GM19324 (cell line): ENCODE data around the gene ARMC9.
"Not testable (repeated sequence)": the region's sequence is repeated elsewhere in the genome, so short reads cannot be mapped to it uniquely, and the experiment has no call there.

Experiments used
- ATAC-seq: cut with Tn5 transposase; IDR thresholded peaks from one replicate; pipeline ENCODE4 v1.9.1; 2021; ENCODE audit warnings: mild to moderate bottlenecking, moderate library complexity; ENCODE audit not compliant: unreplicated experiment, low FRiP score

ARMC9 gene

GRCh38 chr2:231278868-231279267 is 80.4 kb downstream of the ARMC9 start:
- ATAC-seq = no peak

DNA sequence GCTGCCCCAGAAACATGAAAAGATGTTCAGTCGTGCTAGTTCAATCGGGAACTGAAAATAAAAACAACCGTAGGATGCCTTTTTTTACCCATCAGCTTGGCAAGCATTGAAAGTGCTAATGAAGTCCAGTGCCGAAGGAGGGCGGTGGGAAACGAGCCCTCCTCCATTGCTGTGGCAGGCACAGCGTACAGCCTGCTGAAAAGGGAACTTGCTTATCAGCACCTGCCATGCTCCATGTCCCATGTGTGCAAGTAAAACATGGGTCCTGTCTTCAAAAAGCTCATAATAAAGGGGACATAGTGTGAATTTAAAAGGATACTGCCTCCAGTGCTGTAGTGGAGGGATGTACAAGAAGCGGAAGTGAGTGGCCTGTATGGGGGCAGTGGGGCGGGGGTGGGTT is 82.4 kb downstream of the ARMC9 start:
- no peak for ATAC-seq

- ATAC-seq = no peak
Measured at GRCh38 chr2:231284296-231284695, 85.9 kb downstream of the ARMC9 start.

DNA sequence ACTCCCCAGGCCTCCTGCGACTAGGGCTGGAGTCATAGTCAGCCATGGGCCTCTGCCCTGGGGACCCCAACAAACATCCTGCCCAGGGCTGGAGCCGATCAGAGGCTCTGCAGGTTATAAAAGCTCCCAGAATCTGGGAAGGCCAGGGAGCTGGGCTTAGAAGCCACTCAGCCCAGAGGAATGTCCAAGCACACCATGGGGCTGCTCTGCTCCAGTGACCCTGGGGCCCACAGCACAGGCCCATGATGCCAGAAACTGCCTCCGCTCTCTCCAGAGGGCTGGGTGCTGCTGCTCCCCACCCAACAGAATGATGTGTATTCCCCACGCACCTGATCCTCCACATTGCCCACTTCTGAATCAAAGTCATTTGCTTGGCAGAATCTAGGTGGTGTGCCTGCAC is 88.5 kb downstream of the ARMC9 start:
- ATAC-seq = no peak

- ATAC-seq = no peak
Measured at GRCh38 chr2:231287696-231288095, 89.3 kb downstream of the ARMC9 start.

- ATAC-seq = no peak
Measured at GRCh38 chr2:231288590-231288989, 90.2 kb downstream of the ARMC9 start.

- ATAC-seq = no peak
Measured at GRCh38 chr2:231290321-231291015, 92.0 kb downstream of the ARMC9 start.

DNA sequence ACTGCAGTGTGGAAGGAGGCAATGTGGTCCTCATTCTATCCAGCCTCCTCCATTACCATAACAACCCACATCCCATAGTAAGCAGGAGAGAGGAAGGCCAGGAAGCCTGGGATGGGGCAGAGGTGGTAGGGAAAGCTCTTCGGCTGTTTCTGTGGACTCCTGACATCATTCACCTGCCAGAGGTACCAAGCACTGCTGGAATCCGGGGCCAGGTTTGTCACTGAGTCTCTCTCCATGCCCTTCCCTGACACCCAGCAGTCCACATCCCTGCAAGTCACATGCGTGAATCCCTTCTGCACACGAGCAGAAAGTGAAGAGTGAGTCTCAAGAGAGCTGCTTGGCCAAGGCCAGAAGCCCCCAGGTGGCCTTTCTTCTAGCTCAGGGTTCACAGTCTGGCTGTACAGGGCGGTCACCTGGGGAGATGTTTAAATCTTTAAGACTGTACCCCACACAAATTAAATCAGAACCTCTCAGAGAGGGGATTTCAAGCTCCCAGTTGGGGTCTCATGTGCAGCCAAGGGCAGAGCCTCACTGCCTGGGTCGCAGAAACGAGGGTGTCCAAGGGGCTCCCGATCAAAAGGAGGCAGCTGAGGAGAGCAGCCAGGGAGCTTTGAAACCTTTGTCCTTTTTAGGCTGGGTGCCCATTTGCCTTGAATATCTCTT is 94.2 kb downstream of the ARMC9 start:
- no peak for ATAC-seq

GRCh38 chr2:231293163-231293562 is 94.7 kb downstream of the ARMC9 start:
- ATAC-seq = no peak

- no peak for ATAC-seq
Measured at GRCh38 chr2:231294116-231294515, 95.7 kb downstream of the ARMC9 start.

GRCh38 chr2:231294571-231295362 is 96.3 kb downstream of the ARMC9 start:
- ATAC-seq = no peak

DNA sequence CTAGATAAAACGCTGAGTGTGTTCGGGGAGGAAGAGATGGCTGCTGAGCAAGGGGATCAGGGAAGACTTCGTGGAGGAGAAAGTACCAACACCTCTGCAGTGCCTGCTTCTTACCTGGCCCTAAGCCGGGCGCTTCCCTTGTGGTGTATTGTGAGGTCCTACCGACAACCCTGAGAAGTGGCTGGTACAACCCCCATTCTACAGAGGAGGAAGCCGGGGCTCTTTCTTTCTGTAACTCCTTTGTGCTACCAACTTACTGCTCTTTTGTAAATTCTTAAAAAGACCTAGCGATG is 96.9 kb downstream of the ARMC9 start:
- no peak for ATAC-seq

DNA sequence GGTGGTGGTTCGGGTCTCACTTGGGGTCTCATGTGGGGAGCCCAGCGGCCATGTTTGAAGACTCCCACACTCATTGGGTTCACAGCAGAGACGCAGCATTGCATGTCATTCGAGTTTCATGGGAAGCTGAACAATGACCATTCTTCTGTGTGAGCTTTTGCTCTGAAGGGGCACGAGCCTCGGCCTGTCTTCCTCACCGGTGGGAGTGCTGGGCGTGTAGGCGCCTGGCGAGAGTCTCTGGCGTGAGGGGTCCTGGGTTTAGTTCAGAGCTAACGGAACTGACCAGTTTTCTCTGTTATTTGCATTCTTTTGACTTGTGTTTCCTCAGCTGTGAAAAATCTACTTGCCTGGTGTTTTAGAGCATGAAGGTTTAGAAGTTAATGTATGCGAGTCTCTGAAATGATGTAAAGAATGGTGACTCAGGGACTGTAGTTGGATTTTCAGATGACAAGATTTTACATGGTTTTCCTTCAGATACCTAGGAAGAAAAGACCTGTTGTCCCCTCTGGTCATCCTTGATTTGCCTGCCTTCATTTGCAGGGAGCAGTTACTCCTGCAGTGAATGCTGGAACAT is 98.1 kb downstream of the ARMC9 start:
- ATAC-seq = no peak

DNA sequence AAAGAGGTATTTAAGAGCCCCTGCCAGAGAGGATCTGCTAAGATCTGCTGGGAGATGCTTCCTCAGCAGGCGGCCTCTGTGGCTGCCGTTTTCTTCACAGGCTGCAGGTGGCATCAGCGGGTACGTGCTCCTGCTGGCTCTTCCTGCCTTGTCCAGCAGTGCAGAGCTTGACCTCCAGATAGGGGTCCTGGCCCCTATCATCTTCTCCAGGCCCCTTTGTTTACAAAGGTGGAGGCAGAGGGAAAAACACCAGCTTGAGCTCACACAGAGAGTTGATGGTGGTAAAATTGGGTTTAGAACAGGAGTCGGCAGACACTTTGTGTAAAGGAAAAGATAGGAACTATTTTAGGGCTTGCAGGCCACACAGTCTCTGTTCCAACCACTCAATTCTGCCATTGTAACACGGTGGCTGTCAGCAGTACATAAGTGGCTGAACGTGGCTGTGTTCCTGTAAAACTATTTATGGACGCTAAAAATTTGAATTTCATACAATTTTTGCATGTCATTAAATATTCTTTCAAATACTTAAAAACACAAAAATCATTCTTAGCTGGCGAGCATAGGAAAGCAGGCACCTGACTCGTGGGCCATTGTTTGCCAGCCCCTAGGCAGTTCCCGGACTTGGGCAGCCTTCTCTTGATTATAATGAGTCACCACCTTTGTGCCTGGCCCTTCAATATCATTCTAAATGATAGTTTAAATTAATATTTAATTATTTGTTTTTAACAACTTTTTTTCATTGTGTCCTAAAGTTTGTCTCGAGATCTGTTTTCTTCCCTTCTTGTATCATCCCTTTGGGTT is 98.9 kb downstream of the ARMC9 start:
- peak; percentile 74 for ATAC-seq

DNA sequence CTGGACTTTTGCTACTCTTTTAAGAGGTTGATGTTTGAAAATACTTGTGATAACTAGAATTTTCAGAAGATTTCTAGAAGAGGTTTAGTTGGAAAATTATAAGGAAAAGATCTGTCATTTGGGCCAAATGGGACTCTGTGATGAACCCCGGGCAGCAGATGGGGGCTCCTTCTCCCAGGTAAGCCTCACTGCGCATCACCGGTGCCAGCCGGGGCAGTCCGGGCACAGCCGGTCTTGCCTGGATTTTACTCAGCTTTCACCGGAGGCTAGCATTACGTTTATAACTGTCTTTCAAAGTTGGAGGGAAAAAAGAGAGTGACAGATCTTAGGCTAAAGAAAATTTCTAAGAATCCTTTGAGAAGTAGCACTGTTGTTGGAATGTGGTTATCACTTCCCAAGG is 99.7 kb downstream of the ARMC9 start:
- ATAC-seq = no peak

DNA sequence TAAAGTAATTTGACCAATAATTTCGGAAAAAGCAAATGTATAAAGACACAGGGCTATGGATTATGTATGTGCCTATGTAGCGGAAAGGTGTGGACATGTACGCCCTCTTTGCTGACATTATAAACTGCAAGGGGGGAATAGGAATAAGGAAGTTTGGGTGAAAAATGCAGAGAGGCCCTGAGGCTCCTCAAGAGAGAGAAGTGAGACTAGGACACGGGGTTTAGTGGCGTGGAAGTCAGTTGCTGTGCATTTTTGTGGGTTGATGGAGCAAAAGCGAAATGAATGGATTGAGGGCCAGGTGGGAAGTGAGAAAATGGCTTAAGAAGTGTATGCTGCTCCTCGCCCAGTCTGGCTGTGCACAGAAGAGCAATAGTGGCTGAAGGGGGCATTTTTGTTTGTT is 100.8 kb downstream of the ARMC9 start:
- no peak for ATAC-seq

DNA sequence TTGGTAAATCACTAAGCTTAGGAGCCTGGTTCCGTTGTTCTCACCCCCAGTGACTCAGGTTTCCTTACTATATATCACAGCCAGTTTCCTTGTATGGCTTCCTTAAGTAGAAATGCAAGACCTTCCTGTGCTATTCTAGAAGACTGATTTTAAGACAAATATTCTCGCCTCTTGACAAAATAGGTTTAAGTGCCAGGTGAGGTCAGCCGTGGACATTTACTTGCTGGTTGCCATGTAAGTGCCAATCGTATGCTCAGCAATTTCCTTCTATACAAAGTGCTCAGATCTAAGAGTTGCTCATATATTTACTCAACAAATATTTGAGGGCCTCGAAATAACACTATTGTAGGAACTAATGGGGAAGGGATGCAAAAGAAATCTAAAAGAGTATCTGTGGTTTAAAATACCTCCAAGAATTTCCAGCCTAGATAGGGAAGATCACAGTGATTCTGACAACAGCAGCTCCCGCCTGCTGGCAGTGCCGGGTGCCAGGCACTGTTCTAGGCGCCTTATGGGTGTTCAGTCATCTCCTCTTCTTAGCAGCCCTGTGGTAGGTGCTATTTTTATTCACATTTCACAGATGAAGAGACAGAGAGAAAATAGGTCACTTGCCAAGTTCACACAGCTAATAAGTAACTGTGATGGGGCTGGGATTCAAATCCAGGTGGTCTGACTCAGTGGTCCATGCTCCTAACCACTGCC is 101.7 kb downstream of the ARMC9 start:
- ATAC-seq = no peak

- ATAC-seq = no peak
Measured at GRCh38 chr2:231300722-231301076, 102.3 kb downstream of the ARMC9 start.

- ATAC-seq = not testable (repeated sequence)
Measured at GRCh38 chr2:231304259-231304658, 105.8 kb downstream of the ARMC9 start.

- no peak for ATAC-seq
Measured at GRCh38 chr2:231305221-231305620, 106.8 kb downstream of the ARMC9 start.
